Effector CD8-positive, alpha-beta T cell (primary cell): Measurements from ENCODE around the gene GNPTAB.

Experiments used
- DNase-seq: peaks from one replicate; lab custom pipeline; 2025; lab: John Stamatoyannopoulos, UW

Gene GNPTAB

DNA sequence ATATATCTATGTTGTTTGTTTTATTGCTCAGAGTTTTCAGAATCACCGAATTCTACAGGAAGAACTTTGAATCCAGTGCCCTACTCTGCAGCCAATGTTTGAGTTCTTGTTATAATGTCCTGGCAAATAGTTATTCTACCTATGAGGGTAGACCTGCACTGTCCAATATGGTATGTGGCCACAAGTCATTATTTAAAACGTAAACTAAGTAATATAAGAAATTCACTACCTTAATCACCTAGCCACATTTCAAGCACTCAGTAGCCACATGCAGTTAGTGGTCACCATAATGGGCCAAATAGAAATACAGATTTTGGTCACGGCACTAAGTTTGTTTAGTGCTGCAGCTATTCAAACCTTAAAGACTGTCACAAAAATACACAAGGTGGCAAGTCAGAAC is 26.4 kb downstream of the GNPTAB start:
- DNase-seq = no peak

DNA sequence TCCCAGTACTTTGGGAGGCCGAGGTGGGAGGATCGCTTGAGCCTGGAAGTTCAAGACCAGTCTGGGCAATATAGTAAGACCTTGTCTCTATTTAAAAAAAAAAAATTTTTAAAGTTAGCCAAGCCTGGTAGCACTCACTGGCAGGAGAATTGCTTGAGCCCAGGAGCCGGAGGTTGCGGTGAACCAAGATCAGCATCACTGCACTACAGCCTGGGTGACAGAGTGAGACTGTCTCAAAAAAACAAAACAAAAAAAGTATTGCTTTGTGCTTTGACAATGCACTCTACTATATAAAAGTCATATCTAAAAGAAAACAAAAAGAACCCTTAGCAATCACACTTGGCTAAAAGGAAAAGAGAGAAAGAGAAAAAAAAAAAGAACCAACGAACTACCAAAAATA is 26.8 kb downstream of the GNPTAB start:
- DNase-seq = no peak

DNA sequence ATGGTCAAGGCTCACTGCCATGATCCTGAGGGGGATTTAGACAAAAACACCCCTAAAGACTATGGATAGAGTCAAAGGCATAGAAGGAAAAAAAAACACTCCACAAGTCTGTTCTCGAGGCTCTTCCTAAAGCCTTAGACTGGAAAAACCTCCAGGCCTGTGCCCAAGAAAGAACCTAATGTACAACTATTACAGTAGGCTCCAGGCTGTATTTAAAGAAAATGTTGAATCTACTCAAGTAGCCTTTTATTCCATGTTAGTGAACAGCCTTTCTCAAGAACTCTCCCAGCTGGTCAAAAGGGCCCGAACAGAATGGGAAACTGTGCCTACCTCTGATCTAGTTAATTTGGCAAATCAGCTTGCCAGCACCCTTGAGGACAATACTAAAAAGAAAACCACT is 28.3 kb downstream of the GNPTAB start:
- DNase-seq = no peak

DNA sequence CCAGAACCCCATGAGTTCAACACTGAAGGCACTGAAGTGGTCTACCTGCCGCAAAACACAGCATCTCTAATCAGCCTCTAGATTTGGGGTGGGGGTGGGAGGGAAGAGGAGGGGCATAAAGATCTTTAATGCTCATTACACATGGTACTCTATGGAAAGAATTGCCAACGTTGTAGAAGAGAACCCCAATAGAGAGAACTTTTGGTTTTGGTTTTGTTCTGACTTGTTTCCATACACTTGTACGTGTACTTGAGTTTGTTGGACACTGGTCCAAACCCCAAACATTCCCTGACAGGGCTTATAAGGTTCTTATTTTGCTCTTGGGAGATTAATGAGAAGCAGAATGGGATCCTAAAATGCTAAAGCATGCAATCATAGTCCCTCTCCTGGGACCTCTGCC is 31.0 kb downstream of the GNPTAB start:
- DNase-seq = no peak

DNA sequence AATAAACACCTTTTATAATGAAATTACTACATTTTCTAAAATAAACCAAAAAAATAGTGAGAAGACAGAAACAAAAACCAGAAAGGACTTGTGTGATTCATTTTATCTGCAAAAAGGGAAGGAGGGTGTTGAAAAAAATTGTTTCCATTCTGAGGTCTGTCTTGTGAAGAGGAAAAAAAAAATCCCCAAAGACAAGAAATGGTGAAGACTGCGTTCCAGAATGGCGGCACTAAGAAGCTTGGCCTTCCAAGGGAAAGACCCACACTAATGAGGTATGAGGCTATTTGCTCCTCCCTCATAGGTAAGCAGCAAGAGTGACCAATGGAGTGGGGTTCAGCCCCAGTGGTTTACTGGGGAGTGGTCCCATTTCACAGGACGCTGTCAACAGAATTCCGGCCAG is 35.0 kb downstream of the GNPTAB start:
- no peak for DNase-seq

DNA sequence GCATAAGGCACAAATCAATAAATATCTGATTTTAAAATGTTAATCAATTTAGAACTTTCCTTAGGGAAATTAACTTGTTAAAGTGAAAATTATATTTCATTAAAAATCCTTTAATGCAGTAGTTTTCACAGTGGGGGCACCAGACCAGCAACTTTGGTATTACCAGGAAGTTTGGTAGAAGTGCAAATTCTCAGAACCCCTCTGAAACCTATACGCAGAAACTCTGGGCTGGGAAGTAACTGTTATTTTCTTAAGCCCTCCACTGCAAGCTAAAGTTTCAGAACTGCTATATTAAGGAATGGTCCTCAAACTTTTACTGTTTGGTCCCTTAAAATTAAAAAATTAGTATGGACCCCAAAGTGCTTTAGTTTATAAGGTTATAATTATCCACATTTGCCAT is 35.7 kb downstream of the GNPTAB start:
- DNase-seq = no peak

DNA sequence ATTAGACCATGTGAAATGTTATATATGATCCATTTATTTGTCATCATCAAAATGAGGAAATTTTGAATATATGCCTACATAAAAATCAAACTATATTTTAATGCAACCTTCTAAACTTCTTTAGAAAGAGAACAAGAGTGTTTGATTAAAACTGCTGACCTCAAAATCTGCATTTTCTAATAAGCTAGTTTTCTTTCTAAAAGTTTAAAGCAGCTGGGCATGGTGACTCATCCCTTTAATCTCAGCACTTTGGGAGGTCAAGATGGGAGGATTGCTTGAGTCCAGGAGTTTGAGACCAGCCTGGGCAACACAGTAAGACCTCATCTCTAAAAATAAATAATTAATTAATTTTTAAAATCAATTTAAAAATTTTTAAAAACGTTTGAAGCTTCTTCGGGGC is 36.2 kb downstream of the GNPTAB start:
- no peak for DNase-seq

DNA sequence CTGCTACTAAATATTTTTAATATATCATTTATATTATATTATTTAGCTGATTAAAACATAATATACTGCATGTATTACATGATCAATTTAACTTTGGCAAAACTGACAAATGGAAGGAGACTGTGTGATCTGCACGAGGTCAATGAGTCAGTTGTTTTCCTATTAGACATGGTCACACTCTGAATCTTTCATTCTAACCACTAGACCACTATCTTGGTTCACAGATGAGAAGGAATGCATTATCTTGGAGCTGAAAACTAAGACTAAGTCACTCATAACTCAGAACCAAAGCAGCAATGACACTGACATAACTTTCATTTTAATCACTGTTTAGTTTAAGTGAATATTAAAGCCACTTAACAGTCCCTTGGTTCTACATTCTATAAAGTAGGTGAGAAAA is 37.4 kb downstream of the GNPTAB start:
- no peak for DNase-seq

DNA sequence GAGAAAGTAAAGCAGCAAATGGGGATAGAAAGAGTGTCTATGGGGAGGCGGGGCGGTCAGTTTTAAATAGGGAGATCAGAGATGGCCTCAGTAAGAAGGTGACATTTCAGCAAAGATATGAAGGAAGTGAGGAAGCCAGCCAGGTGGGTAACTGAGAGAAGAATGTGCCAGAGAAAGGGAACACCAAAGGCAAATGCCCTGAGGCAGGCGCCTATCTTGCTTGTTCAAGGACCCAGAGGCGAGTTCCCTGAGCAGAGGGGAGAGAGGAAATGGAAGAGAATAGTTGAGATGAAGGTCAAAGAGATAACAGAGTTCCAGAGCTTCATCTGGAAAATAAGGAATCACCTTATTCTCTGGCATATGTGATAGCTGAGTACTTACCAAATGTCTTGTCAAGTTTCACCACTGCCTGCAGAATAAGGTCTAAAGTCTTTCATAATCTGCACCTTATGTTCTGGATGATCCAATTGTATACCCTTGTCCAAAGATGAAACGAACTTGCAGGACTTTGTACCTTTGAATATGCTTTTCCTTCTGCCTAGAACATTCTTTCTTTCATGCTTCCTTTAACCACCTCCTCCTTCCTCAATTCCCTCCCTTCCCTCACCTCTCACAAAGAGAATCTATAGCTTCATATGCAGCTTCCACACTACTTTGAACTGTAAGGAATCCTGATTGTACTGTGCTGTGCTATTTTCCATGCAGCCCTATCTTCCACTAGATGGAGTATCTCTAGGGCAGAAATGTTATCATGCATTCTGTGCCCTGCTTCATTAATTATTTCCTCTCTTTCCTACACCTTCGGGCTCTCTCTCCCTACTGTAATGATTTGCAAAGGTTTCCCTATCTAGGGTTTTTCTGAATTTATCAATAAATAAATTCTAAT is 38.5 kb downstream of the GNPTAB start:
- no peak for DNase-seq

DNA sequence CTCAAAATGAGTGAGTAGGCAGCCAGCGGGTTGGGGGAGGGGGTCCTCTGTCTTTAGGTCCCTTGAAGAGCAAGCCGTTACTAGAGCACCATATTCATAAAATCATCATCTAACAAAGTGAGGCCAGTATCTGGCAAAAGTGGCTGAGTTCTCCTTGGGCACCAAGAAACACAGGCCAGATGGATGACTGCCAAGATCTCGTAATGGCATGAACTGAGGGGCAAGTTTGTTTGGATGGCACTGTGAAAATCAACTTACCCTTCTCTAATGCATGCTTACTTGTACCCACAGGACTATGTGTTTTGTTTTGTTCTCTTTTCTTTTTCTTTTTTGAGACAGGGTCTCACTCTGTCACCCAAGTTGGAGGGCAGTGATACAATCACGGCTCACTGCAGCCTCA is 41.6 kb downstream of the GNPTAB start:
- DNase-seq = no peak

DNA sequence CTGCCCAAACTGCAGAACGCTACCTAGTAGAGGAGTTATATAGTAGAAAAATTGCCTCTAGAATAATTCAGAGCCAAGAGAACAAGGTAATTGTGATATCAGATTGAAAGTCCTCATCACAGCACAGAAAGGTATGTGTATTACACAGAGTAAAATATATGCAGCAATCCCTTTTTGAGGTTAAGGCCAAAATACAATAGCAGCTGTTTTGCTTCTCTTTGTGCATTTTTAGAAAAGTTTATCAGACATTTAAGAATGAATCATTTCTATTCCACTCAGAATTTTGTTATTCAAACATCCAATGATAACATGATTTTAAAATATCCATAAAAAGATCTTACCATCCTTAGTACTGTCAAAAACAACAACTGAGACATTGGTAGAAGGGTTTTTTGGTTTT is 45.1 kb downstream of the GNPTAB start:
- DNase-seq = no peak

DNA sequence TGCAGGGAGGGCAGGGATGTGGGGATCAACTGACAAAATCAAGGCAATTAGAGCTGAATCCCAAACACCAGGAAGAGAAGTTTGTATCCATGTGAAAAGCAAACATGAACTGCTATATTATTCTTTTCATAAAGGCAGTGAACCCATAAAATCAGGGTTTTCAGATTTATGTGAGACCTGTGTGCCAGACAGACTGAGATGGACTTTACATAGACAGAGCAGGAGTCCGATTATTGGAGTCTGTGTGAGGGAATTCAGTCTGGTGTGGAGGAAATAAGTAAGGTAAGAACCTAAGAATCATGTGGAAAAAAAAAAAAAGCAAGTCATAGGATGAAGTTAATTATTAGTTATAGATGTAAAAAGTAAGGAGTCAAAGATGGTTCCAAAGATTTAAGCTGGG is 46.4 kb downstream of the GNPTAB start:
- DNase-seq = no peak

DNA sequence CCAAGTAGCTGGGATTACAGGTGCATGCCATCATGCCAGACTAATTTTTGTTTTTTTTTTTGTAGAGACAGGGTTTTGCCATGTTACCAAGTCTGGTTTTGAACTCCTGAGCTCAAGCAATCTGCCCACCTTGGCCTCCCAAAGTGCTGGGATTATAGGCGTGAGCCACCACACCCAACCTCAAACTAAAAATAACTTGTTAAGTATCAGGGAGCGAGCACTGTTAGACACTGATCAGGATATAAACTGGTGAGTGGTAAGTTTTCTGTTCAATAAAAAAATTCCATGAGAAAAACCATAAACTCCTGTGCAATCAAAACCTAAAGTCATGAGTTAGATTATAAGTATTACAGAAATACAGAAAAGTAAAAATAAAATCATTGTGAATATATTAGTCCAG is 46.9 kb downstream of the GNPTAB start:
- no peak for DNase-seq

DNA sequence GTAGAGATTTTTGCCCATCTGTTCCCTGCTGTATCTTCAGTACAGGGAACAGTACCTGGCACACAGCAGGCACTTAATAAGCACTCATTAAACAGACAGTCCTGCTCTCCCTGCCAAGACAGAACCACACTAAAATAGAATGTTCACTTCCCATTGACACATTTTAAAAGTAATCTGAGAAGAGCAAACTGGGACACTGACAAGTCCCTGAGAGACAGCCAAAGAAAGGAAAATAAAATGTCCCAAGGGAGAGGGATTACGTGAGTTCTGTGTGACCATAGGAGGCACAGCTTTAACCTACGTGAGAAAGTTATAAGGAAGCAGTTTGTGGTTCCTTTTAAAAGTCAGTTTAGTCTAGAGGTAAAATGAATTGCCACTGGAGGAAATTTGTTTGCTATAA is 47.6 kb downstream of the GNPTAB start:
- no peak for DNase-seq

DNA sequence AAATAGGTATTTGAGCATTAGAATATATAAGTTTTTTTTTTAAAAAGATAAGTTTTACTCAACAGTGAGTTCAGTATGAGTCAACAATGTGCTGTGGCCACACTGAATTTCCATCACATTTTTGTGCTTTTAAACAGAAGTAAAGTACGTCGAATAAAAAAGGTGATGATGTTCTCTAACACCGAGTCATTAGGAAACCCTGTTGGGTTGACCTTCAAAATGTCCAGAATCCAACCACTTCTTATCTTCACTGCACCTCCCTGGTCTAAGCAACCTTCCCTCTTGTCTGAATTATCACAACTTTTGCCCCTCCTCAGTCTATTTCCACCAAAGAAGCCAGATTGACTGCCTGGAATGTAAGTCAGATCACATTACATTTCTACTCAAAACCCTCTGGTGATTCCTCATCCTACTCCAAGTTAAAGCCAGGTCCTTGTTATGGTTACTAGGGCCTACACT is 48.5 kb downstream of the GNPTAB start:
- DNase-seq = no peak

DNA sequence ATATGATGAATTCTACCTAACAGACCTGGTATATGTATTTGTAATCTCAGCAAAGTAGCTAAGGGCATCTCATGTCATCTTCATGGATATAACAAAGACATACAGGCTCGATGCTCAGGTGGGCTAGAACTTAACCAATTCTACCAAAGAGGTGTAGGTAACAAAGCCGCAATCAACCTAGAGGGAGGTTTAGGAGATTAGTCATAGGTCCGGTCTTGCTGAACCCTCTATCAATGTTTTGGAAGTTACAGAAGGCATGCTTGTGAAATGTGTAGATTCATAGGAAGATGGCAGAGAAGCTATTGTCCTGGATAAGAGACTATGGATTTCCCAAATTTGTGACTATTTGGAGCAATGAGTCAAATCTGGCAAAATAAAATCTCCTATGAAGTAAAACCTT is 48.9 kb downstream of the GNPTAB start:
- no peak for DNase-seq

DNA sequence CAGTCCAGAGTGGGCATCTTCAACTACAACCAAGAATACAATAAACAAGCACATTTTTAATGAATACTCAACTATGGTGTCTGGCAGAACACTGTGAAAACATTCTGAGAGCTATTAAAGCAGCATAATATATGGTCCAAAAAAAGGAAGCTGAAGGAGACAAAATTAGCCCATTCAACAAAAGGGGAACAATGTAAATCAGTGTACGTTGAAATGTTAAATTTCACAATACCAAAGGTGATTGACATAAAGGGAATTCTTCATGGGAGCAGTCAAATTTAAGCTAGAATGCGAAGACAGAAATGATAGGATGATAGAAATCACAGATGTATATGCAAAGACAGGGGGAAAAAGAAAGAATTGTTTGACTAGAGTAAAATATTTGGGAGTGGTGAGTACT is 50.2 kb downstream of the GNPTAB start:
- DNase-seq = no peak

DNA sequence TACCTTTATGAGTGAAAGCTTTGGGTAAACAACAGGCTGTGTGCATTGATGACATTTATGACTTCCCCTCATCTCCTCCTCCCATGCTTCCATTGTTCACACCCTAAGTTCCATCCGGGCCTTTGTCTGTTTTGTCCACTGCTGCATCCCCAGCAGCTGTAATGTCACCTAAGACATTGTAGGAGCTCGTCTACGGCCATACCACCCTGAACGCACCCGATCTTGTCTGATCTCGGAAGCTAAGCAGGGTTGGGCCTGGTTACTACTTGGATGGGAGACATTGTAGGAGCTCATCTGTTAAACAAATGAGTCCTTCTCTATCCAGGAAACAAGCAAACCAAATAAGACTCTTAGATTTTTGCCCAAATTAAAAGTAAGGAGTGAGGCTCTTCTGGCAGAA is 51.1 kb downstream of the GNPTAB start:
- no peak for DNase-seq

DNA sequence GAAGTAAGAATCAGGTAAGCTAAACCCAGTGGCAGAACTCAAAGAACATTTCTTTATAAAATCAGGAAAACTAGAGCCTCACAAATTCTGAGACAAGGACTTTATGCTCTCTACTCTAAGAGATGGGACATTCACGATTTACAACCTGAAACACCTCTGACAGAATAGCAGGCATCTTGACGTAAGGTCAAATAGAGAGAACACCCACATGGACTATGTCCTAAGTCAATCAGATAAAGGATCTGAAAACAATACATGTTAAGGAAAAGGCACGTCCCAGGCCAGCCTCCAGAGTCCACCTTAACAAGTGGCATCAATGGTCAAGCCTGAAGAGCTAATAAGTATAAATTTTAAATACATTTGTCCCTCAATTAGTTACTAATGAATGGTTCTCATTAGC is 51.6 kb downstream of the GNPTAB start:
- no peak for DNase-seq

DNA sequence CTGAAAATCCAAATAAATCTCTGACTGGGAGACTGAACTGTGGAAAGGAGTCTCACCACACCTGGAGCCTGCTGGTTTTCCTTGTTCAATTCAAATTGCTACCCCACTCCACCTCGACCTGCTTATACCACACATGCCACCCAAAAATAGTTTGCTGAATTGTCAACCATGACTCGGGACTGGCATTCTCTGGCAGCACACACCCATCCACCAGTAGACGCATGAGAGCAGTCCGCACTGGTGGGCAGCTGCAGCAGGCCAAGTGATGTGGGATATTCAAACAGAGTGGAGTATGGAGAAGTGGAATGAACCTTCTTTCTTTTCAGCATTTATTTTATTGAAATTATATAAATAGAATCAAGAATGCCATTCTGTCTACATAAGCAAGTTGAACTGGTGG is 52.8 kb downstream of the GNPTAB start:
- DNase-seq = no peak

DNA sequence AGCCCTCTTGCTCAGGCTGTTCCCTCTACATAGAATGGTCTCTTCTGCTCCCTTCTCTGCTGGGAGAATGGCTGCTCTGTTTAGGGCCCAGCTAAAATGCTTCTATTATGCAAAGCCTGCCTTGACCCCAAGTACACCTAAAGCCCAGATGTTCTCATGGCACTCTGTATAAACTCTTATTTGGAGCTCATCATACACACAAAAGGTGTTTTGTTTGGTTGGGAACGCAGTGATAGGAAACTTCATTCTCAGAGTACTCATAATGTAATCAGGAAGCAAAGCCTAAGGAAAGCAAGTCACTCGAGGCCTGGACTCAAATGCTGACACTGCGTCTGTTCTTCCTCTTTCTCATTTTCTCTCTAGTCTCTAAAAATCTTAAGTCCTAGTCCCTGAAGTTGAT is 53.3 kb downstream of the GNPTAB start:
- DNase-seq = no peak

DNA sequence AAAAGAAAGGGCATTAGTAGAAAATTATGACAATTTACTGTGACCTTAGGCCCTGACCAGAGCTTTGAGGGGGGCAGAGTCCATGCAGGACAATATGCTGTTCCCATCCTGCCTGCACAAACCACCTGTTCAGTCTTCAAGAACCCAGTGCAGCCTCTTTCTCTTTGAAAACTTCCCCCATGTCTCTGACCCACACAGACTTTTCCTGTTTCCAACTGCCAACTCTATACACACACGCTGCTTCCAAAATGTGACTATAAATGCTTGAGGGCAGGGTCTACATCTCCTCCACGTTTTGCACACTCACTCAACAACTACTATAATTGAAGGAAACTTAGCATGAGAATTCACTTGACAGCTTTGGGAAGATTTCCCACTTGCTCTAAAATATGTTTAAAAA is 54.9 kb downstream of the GNPTAB start:
- DNase-seq = no peak

DNA sequence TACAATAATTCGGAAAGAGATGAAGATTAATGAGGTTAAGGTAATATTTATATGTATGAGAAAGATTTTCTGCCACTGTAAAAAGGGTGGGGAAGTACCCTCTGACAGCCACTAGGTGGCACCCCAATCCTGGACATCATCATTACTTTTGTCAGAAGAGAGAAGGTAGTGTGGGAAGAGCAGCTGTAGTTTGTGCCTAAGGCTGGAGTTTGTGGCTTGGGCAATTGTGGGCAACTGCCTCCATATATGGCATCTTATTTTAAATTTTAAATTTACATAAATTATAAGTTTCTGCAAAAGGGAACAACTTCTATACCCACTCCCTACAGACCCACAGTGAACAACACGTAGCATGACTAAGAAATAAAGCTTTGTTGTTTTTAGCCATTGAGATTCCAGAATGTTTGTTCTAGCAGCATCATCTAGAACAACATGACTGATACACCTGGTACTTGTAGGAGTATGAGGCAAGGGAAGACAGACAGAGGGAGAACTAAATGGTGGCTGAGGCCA is 57.1 kb downstream of the GNPTAB start:
- DNase-seq = peak; percentile 52
